Vagina (tissue), 2 donors: Measurements from ENCODE around the gene SAMD14.

Source experiments
- POLR2AphosphoS5 ChIP-seq, 2 donors: sonication (generic); formaldehyde crosslinking; IDR thresholded peaks; one replicate each; pipeline ENCODE4 v1.9.0; 2017; ENCODE audit warnings: antibody characterized with exemption in 2 of 2, mild to moderate bottlenecking in 2 of 2, low read depth in 1 of 2; ENCODE audit not compliant: insufficient read depth in 1 of 2
- TF ChIP-seq, protein P1 (sequence below), 3 experiments: fragments of 450-650 bp in 2 of 3; fragments of 200-600 bp in 1 of 3; sonication (generic) in 1 of 3; IDR thresholded peaks; one replicate each; pipeline ENCODE4 v1.5.1; 2017 to 2019; ENCODE audit warnings: antibody characterized with exemption in 3 of 3, mild to moderate bottlenecking in 2 of 3, moderate library complexity in 2 of 3

DNA sequence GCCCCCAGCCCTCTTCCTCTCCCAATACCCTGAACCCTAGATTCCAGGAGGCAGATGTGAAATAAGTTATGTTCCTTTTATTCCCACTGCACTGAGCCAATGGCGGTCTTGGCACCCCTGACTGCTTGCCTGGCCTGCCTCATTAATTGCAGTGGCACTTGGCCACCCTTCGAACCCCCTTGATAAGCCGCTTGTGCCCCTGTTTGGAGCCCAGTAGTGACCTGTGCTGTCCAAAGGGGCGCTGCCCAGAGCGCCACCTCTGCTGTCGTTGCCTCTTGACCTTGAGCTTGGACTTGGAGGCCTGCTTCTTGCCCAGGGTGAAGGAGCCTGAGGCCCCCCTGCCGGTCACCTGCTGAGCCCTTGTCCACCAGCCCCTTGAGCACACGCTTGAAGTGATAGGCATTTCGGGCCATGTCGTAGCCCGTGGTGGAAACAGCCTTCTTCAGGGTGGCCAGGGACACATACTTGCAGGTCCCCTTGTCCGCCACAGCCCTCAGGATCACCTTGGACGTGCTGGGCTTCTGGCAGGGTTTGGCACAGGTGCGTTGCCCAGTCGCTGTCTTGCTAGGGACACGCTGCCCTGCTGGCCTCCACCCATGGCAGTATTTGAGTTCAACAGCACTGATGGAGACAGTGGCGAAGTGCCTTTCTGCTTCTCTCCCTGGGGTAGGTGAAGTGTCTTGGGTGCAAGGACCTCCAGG is 41.6 kb upstream of the SAMD14 start:
- TF ChIP-seq, protein P1, sequence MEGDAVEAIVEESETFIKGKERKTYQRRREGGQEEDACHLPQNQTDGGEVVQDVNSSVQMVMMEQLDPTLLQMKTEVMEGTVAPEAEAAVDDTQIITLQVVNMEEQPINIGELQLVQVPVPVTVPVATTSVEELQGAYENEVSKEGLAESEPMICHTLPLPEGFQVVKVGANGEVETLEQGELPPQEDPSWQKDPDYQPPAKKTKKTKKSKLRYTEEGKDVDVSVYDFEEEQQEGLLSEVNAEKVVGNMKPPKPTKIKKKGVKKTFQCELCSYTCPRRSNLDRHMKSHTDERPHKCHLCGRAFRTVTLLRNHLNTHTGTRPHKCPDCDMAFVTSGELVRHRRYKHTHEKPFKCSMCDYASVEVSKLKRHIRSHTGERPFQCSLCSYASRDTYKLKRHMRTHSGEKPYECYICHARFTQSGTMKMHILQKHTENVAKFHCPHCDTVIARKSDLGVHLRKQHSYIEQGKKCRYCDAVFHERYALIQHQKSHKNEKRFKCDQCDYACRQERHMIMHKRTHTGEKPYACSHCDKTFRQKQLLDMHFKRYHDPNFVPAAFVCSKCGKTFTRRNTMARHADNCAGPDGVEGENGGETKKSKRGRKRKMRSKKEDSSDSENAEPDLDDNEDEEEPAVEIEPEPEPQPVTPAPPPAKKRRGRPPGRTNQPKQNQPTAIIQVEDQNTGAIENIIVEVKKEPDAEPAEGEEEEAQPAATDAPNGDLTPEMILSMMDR (IDR thresholded peaks at IDR 0.05), result no peak
- no peak for TF ChIP-seq POLR2AphosphoS5 (IDR thresholded peaks at IDR 0.05; ENCODE audit: insufficient read depth in 1 of 2, low read depth in 1 of 2)
